PC-9 (cell line): ENCODE data around the gene GAP43. TPM values are rescaled to one million over a fixed set of nuclear protein-coding genes. Genes with fewer than 3 reads are reported as not detected.

ENCODE experiments used
- BruUV-seq: library from RNA; stranded (reverse); fragments of 400-500 nt; replicated peaks from 2 replicates; lab custom pipeline; 2021; lab: Mats Ljungman, UMichigan
- CTCF ChIA-PET: fragments of 300-600 bp; sonication (Branson Sonifier 250); formaldehyde crosslinking; loops from one replicate; lab custom pipeline; 2022; ENCODE audit warnings: antibody characterized with exemption; lab: Charles Lee
- POLR2A ChIA-PET: fragments of 300-600 bp; sonication (Branson Sonifier 250); formaldehyde crosslinking; loops from one replicate; lab custom pipeline; 2022; ENCODE audit warnings: antibody characterized with exemption; ENCODE audit not compliant: unreplicated experiment; lab: Charles Lee
- DNase-seq, 2 experiments: peaks; one replicate each; pipeline versions ENCODE4 v3.0.0 to v3.0.0-alpha.2; 2015 to 2022; ENCODE audit warnings: mixed read lengths in 1 of 2
- H2AFZ ChIP-seq: fragments of 200-600 bp; sonication (generic); 2 replicates; pipeline ENCODE4 v1.8.1; 2017; ENCODE audit warnings: antibody characterized with exemption
- H3F3A ChIP-seq: fragments of 200-600 bp; sonication (generic); 2 replicates; pipeline ENCODE4 v1.8.1; 2017; ENCODE audit warnings: antibody characterized with exemption, mild to moderate bottlenecking, low read depth; ENCODE audit not compliant: insufficient read depth
- H3K27ac ChIP-seq: fragments of 200-600 bp; sonication (generic); 2 replicates; pipeline ENCODE4 v1.6.1; 2016; ENCODE audit warnings: mixed run types
- H3K27me3 ChIP-seq: fragments of 200-600 bp; sonication (generic); 2 replicates; pipeline ENCODE4 v1.6.1; 2016; ENCODE audit warnings: low read depth, mixed run types; ENCODE audit not compliant: insufficient read depth
- H3K36me3 ChIP-seq: fragments of 200-600 bp; sonication (generic); 2 replicates; pipeline ENCODE4 v1.6.1; 2016; ENCODE audit warnings: low read depth, mixed run types
- H3K4me1 ChIP-seq: fragments of 200-600 bp; sonication (generic); replicated peaks from 2 replicates; pipeline ENCODE4 v1.6.1; 2016; ENCODE audit warnings: mixed run types; ENCODE audit not compliant: insufficient read depth
- H3K4me2 ChIP-seq: fragments of 200-600 bp; sonication (generic); 2 replicates; pipeline ENCODE4 v1.6.1; 2017; ENCODE audit warnings: mixed run types
- H3K4me3 ChIP-seq: fragments of 200-600 bp; sonication (generic); 2 replicates; pipeline ENCODE4 v1.6.1; 2016; ENCODE audit warnings: mixed run types
- H3K79me2 ChIP-seq: fragments of 200-600 bp; sonication (generic); 2 replicates; pipeline ENCODE4 v1.6.1; 2017; ENCODE audit warnings: low read depth, mixed run types
- H3K9me2 ChIP-seq: fragments of 200-600 bp; sonication (generic); 2 replicates; pipeline ENCODE4 v1.8.1; 2017; ENCODE audit warnings: mild to moderate bottlenecking; ENCODE audit not compliant: insufficient read depth
- H3K9me3 ChIP-seq: fragments of 200-600 bp; sonication (generic); 2 replicates; pipeline ENCODE4 v1.8.1; 2016; ENCODE audit warnings: low read depth; ENCODE audit not compliant: insufficient read depth
- H4K20me1 ChIP-seq: fragments of 200-600 bp; sonication (generic); 2 replicates; pipeline ENCODE4 v1.8.1; 2017; ENCODE audit not compliant: insufficient read depth
- EZH2 ChIP-seq: fragments of 200-600 bp; sonication (generic); IDR thresholded peaks from 2 replicates; pipeline ENCODE4 v1.8.0; 2017; ENCODE audit warnings: antibody characterized with exemption, low read depth
- intact Hi-C: fragments of 100-400 bp; cut with micrococcal nuclease; formaldehyde crosslinking; loops from one replicate; pipeline ENCODE4 v1.10.0; 2022; ENCODE audit not compliant: unreplicated experiment
- total RNA-seq: library from RNA; stranded (reverse); gene quantifications from 2 replicates; pipeline ENCODE4 v1.2.3, GENCODE V29; 2021
- TF ChIP-seq, protein P1 (sequence below): fragments of 200-600 bp; sonication (generic); conservative IDR thresholded peaks from 2 replicates; pipeline ENCODE4 v1.6.1; 2017; ENCODE audit warnings: mixed run types, antibody characterized with exemption, mild to moderate bottlenecking, moderate library complexity

The GAP43 gene
- total RNA-seq, 1 experiment from 2014 or later = not detected

DNA sequence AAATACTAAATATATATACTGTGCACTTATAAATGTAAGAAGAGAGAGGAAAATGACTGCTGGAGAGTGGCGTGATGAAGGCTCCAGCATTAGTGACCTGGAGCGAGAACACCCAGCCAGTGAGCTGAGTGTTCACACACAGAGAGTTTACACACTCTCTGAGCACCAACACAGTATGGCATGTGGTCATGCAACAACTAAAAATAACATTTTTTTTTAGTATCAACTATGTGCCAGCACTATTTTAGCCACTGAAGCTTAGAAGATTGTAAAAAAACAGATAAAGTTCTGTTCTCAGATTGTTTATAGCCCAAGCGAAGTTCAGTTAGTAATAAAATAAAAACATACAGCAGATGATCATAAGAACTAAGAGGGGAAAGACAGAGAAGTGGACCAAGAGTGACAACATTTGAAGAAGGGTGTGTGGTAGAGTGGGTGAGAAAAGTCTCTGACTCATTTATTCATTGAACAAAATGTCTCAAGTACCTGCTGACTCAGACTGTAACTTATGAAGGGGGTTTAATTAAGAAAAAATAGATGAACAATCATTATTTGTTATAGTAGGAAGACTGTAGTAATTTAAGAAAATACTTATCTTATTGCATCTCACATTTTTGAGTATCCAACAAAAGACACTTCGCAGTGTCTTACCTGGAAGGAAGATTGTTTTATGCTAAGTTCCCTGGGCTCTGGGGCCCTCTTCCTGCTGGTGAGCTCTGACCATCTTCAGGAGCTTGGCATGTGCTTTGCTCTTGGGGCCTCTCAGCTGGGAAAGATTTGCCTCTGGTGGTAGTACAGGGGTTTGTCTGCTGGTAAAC, 43.8 kb downstream of the GAP43 start:
- Histone ChIP-seq H3F3A (no peaks in the 10 kb centered on the region), H3K27ac (no peak overlapping the region), H4K20me1 (no peaks in the 10 kb centered on the region), H2AFZ (no peak overlapping the region), H3K9me2 (no peaks in the 10 kb centered on the region), H3K79me2 (no peaks in the 10 kb centered on the region), H3K4me1 (0 out of 2 replicates have a peak, but pooled peaks cover 6% of the 10 kb centered on the region), H3K27me3 (no peaks in the 10 kb centered on the region), H3K36me3 (no peaks in the 10 kb centered on the region), H3K9me3 (no peaks in the 10 kb centered on the region), H3K4me2 (no peak overlapping the region), H3K4me3 (no peak overlapping the region)
- ChIA-PET POLR2A (no interaction called here), CTCF (interaction anchor here (0.7 kb wide), 1 partner anchor 456 kb away, joined by 3 read pairs; no protein-coding TSS in a partner anchor)
- no peak for DNase-seq
- intact Hi-C loops = no loop called here
- no peak for TF ChIP-seq EZH2
- TF ChIP-seq, protein P1, sequence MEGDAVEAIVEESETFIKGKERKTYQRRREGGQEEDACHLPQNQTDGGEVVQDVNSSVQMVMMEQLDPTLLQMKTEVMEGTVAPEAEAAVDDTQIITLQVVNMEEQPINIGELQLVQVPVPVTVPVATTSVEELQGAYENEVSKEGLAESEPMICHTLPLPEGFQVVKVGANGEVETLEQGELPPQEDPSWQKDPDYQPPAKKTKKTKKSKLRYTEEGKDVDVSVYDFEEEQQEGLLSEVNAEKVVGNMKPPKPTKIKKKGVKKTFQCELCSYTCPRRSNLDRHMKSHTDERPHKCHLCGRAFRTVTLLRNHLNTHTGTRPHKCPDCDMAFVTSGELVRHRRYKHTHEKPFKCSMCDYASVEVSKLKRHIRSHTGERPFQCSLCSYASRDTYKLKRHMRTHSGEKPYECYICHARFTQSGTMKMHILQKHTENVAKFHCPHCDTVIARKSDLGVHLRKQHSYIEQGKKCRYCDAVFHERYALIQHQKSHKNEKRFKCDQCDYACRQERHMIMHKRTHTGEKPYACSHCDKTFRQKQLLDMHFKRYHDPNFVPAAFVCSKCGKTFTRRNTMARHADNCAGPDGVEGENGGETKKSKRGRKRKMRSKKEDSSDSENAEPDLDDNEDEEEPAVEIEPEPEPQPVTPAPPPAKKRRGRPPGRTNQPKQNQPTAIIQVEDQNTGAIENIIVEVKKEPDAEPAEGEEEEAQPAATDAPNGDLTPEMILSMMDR = no peak
- no TSS peak for BruUV-seq

DNA sequence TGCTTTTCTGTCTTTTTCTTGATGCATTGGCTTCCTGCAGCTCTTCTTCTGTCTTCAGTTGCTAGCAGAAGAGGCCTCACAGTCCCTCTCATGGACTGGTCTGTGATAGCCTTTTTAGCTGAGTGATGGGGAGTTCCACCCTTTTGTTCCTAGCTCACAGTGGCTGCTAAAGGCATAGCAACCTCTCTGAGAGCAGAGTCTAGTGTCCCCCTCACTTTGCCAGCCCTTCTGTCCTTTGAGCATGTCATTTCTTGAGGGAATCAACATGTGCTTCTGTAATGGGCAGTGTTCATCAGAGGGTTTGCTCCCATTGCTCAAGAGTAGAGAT, 44.4 kb downstream of the GAP43 start:
- Histone ChIP-seq H2AFZ (no peak overlapping the region), H3K27me3 (no peaks in the 10 kb centered on the region), H3F3A (no peaks in the 10 kb centered on the region), H3K9me3 (no peaks in the 10 kb centered on the region), H3K9me2 (no peaks in the 10 kb centered on the region), H3K36me3 (no peaks in the 10 kb centered on the region), H3K79me2 (no peaks in the 10 kb centered on the region), H4K20me1 (no peaks in the 10 kb centered on the region), H3K4me2 (no peak overlapping the region), H3K4me1 (0 out of 2 replicates have a peak, but pooled peaks cover 6% of the 10 kb centered on the region), H3K4me3 (no peak overlapping the region), H3K27ac (no peak overlapping the region)
- CTCF ChIA-PET = interaction anchor here (0.7 kb wide), 1 partner anchor 456 kb away, joined by 3 read pairs; no protein-coding TSS in a partner anchor
- intact Hi-C loops = no loop called here
- BruUV-seq = no TSS peak
- POLR2A ChIA-PET = no interaction called here
- no peak for TF ChIP-seq EZH2
- TF ChIP-seq, protein P1 = no peak
- DNase-seq = no peak

DNA sequence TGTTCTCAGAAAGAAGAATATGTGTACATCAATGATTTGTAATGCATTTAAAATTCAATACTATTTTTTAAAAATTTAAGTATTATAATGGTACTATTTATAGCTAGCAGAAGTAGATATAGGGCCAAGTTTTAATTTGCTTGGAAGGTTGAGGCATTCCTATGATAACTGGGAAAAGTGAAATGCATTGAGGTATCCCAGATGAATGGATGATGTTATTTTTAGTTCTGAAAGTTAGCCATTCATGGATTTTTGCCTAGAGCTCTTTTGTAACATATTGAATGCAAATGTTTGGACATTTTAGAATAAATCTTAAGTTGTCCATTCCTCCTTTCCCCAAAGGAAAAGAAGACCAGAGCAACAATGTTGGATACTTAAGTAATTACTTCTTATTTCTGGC, 47.6 kb downstream of the GAP43 start:
- BruUV-seq = no TSS peak
- Histone ChIP-seq H4K20me1 (no peaks in the 10 kb centered on the region), H3K4me1 (peaks cover 6% of the 10 kb centered on the region; the same call in 1 of the 2 replicates), H3K36me3 (no peaks in the 10 kb centered on the region), H3K9me2 (no peaks in the 10 kb centered on the region), H3K79me2 (no peaks in the 10 kb centered on the region), H3K9me3 (no peaks in the 10 kb centered on the region), H3K4me2 (no peak overlapping the region), H3K4me3 (no peak overlapping the region), H3K27ac (no peak overlapping the region), H3F3A (no peaks in the 10 kb centered on the region), H2AFZ (no peak overlapping the region), H3K27me3 (no peaks in the 10 kb centered on the region)
- POLR2A ChIA-PET = no interaction called here
- CTCF ChIA-PET = no interaction called here
- intact Hi-C loops = no loop called here
- TF ChIP-seq EZH2 = no peak
- TF ChIP-seq, protein P1 = no peak
- DNase-seq = no peak
